ENCODE data around the gene NANOS3. TPM values are rescaled to one million over a fixed set of nuclear protein-coding genes. Genes with fewer than 3 reads are reported as not detected.

Gene NANOS3
- total and polyA plus RNA-seq, 10 of the 15 experiments (the other 5 are each of a cell fraction or from before 2014, with no cell fraction given) = 0.31 to 1.7 (median 0.81) TPM

GRCh38 chr19:13839130-13839937 lies 37.6 kb upstream of the NANOS3 start (continued):
- TF ChIP-seq ZBTB40 (IDR thresholded peaks at IDR 0.05; ENCODE audit: borderline replicate concordance) = peak; percentile 77; the same call in 1 of the 2 replicates
- peak; percentile 9 for TF ChIP-seq BCL3 (IDR thresholded peaks at IDR 0.05; ENCODE audit: borderline replicate concordance, insufficient read depth, low read depth, low read length, poor library complexity, severe bottlenecking)
- TF ChIP-seq SMAD1 (IDR thresholded peaks at IDR 0.05; ENCODE audit: low read depth, partially characterized antibody) = peak; percentile 60
- TF ChIP-seq CREM (IDR thresholded peaks at IDR 0.05; ENCODE audit: low read depth) = peak; percentile 60; the same call in 1 of the 2 replicates
- no peak for TF ChIP-seq FOS (IDR thresholded peaks at IDR 0.05; ENCODE audit: borderline replicate concordance, extremely low read depth, insufficient read length)
- peak; percentile 63 for TF ChIP-seq RUNX3 (IDR thresholded peaks at IDR 0.05; ENCODE audit: low read length)
- peak; percentile 14; the same call in 1 of the 2 replicates for TF ChIP-seq TCF12 (IDR thresholded peaks at IDR 0.05; ENCODE audit: low read depth, low read length)
- TF ChIP-seq MTA3 (IDR thresholded peaks at IDR 0.05; ENCODE audit: borderline replicate concordance, low read length) = 0 out of 2 replicates have a peak, but pooled peaks have one; percentile 15
- TF ChIP-seq ZNF687 (IDR thresholded peaks at IDR 0.05) = peak; percentile 67; the same call in 1 of the 2 replicates
- TF ChIP-seq POLR2AphosphoS2 (IDR thresholded peaks at IDR 0.05; ENCODE audit: low read depth, low read length) = peak; percentile 87
- no peak for TF ChIP-seq EZH2 (IDR thresholded peaks at IDR 0.05; ENCODE audit: borderline replicate concordance, control insufficient read depth, low read depth, low read length)
- peak; percentile 81 for TF ChIP-seq CBFB (IDR thresholded peaks at IDR 0.05; ENCODE audit: low read depth)
- TF ChIP-seq SMARCA5 (IDR thresholded peaks at IDR 0.05) = peak; percentile 53; the same call in 1 of the 2 replicates
- TF ChIP-seq POU2F2 (IDR thresholded peaks at IDR 0.05; ENCODE audit: borderline replicate concordance, low read depth, low read length) = 0 out of 3 replicates have a peak, but pooled peaks have one; percentile 70
